GM18868 (cell line): Measurements from ENCODE around the gene RELB.

Experiments used
- ATAC-seq: cut with Tn5 transposase; IDR thresholded peaks from one replicate; pipeline ENCODE4 v1.9.1; 2021; ENCODE audit warnings: mild to moderate bottlenecking, moderate library complexity; ENCODE audit not compliant: unreplicated experiment

Gene RELB

GRCh38 chr19:45050036-45050435 is 48.8 kb downstream of the RELB start:
- ATAC-seq: no peak

DNA sequence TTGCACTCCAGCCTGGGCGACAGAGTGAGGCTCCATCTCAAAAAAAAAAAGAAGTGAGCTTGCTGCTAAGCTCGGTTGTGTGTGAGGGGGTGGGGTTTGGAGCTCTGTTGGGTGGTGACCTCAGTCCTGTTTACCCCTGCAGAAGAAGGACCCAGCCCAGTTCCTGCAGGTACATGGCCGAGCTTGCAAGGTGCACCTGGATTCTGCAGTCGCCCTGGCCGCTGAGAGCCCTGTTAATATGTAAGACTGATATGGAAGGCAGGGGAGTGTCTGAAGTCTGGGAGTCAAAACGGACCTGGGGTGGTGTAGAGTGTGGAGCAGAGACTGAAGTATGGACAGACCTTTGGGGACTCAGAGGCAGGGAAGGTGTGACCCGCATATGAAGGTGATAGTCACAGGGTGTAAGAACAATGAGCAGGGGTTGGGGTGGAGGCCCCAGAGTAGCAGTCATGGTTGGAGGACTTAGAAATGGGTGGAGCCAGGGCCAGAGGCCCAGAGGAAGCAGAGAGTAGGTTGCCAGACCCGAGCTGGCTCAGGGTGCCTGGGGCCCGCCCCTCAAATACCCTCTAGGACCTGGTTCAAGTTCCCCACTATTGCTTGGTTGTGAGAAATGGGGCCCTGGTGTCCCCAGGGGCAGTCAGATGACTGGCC is 50.8 kb downstream of the RELB start:
- no peak for ATAC-seq

GRCh38 chr19:45056831-45057230 is 55.6 kb downstream of the RELB start:
- ATAC-seq: no peak

DNA sequence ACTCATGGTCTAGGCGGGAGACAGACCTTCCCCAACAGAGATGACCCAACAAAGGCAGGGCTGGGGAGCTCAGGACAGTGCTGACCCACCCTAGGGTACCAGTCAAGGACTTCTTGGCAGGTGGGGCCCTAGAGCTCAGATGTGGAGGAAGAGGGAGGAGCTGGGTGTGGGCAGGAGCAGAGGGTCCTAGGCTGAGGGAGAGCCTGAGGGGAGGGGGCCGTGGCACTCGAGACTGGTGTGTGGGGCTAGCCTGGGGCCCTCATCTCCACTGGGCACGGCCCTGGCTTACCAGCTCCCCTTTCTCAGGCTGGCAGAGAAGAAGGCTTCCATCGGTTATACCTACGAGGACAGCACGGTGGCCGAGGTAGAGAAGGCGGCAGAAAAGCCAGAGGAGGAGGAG is 56.2 kb downstream of the RELB start:
- no peak for ATAC-seq

- ATAC-seq: no peak
These were observed 57.4 kb downstream of the RELB start for GRCh38 chr19:45058622-45059159.

DNA sequence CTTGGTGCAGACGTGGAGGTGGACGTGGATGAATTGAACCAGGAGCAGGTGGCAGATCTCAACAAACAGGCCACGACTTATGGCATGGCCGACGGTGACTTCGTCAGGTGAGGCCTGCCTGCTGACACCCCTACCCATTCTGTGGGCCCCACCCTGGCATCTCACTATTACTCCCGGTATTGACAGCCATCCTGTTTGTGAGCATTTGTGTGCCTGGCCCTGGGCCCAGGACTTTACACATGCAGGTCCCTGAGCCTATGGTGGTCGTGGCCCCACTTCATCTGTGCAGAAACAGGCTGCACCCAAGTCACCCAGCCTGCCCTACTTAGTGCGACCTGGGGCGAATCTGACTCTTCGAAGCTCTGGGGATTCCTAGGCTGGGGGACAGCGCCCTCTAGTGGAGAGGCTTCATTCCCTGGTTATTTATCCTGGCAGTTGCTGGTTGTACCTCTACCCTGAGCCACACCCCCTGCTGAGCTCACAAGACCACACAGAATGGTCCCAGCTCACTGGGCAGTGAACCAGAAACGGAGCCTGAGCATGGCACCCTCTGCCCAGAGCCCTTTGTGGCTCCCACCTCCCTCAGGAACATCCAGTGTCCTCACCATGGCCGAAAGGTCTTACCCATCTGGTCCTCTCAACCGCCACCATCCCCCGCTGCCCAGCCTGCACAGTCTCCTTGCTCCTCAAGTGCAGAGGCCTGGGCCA is 58.1 kb downstream of the RELB start:
- no peak for ATAC-seq

DNA sequence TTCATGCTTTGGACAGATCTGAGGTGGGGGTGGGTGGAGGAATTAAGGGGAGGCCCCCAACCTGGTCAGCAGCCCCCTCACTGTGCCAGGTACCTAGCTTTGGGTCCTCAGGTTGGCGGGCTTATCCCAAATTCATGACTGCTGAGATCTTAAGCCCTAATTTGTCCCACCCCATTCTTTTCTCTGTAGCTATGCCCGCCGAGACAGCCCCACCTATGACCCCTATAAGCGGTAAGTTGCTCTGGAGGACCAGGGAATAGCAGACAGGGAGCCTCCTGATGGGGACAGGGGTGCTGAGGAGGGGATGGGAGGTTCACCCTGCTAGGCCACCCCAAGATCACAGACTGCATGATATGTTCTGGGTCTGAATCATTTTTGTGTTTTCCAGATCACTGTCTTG is 60.7 kb downstream of the RELB start:
- ATAC-seq: no peak

GRCh38 chr19:45063851-45064801 is 62.9 kb downstream of the RELB start:
- no peak for ATAC-seq

DNA sequence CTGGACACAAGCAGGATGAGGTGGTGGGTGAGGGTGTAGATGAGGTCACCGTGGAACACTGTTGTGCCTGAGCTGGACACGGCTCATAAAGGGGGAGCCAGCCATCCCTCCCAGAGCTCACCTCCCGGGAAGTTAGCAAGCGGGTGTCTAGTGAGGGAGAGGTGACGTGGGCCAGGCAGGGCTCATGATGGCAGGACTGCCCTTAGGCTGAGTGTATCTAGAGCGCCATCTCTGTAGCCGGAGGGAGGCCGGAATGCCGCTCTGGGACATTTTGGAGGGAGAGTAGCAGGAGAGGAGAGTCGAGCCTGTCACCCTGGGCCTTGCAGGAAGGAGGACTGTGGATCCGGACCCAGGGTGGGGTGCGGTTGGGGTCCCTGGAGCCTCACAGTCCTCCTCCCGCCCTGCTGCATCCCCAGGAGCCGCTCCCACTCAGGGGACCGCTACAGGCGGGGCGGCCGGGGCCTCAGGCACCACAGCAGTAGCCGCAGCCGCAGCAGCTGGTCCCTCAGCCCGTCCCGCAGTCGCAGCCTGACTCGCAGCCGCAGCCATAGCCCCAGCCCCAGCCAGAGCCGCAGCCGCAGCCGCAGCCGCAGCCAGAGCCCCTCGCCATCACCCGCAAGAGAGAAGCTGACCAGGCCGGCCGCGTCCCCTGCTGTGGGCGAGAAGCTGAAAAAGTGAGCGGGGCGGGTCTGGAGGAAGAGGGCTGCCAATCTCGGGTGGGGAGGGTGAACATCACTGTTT is 65.8 kb downstream of the RELB start:
- ATAC-seq: no peak

DNA sequence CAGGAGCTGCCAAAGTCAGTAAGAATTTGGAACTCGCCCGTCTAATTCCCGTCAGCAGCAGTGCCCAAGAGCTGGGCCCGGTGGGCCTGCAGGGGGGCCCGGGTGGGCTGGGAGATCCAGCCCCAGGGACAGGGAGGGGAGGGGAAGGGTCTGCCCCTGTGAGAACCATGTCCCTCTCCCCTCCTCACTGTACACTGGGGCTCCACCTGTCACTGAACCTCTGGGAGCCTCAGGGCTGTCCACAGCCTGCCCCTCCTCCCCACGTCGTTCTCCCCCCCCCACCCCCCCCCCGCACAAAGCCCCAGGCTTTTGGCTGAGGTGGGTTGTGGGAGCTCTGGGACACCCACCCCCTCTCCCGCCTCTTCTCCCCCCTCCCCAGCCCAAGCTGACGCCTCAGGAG is 66.8 kb downstream of the RELB start:
- no peak for ATAC-seq

DNA sequence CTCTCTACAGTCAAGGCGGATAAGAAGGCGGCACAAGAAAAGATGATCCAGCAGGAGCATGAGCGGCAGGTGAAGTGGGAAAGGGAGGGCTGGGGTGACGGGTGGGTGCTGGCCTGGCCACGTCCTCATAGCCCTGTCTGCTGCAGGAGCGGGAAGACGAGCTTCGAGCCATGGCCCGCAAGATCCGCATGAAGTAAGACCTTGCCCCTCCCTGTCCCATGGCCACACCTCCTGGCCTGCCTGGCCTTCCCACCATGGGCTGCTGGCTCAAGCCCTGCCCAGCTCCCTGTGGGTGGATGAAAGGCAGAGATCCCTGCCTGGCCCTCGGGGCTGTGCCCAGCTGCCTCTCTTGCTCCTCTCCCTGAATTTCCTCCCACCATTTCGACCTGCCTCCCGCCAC is 67.8 kb downstream of the RELB start:
- no peak for ATAC-seq

GRCh38 chr19:45070214-45070613 is 69.0 kb downstream of the RELB start:
- no peak for ATAC-seq

GRCh38 chr19:45070861-45071544 is 69.7 kb downstream of the RELB start:
- ATAC-seq: no peak

DNA sequence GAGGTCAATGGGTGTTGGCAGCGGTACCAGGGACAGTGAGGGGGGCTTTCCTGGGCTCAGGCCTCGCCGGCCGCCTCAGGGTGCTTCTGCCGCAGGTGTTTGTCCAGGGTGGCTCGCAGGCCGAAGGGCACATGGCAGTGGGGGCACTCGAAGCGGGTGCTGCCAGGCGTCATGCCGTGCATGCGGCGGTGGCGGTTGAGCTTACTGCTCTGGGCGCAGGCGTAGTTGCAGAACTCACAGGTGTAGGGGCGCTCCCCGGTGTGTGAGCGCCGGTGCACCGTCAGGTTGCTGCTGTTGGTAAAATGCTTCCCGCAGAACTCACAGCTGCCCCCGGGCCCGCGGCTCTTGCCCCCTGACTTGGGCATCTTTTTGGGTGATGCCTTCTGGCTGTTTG is 70.3 kb downstream of the RELB start:
- ATAC-seq: no peak

DNA sequence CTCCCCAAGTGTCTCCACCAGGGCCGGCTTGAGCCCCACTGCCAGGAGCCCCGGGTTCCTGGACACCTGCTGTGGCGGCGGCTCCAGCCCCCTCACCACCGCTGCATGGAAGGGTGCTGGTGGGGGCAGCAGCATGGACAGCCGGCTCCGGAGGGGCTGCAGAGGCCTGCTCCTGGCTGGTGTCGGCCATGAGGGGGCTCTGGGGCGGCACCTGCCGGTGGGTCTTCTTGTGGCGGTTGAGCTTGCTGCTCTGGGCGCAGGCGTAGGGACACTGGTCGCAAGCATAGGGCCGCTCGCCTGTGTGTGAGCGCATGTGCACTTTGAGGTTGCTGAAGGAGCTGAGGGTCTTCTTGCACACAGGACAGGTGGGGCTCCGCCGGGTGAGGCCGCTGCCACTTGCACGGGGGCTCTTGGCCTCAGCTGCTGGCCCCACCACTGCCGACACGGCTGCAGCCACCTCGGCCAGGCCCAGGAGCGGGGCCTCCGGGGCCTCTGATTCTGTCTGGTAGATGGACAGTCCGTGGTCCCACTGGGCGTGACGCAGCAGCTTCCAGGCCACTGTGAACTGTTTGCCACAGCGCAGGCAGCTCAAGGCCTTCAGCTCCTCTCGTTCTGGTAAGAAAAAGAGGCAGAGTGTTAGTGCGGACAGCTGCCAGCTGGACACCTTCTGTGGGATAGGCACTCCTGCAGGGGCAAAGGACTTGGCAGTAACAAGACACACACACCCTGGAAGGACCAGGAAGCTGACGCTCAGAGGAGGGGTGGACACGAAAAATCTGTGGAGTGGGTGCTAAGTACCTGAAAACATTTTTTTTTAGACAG is 70.9 kb downstream of the RELB start:
- no peak for ATAC-seq

GRCh38 chr19:45074744-45075300 is 73.6 kb downstream of the RELB start:
- ATAC-seq: no peak

GRCh38 chr19:45075301-45076028 is 74.2 kb downstream of the RELB start:
- peak; percentile 55 for ATAC-seq
